Stimulated activated CD8-positive, alpha-beta memory T cell treated with anti-CD3 and anti-CD28 coated beads, Interleukin-15, amount 100 ng/mL, for 4 hours (primary cell): ENCODE measurements around the gene BEGAIN.

ENCODE experiments used
- DNase-seq, 2 donors: peaks; one replicate each; pipeline ENCODE4 v3.0.0-alpha.2; 2020; ENCODE audit warnings: low read depth in 2 of 2

Gene BEGAIN

DNA sequence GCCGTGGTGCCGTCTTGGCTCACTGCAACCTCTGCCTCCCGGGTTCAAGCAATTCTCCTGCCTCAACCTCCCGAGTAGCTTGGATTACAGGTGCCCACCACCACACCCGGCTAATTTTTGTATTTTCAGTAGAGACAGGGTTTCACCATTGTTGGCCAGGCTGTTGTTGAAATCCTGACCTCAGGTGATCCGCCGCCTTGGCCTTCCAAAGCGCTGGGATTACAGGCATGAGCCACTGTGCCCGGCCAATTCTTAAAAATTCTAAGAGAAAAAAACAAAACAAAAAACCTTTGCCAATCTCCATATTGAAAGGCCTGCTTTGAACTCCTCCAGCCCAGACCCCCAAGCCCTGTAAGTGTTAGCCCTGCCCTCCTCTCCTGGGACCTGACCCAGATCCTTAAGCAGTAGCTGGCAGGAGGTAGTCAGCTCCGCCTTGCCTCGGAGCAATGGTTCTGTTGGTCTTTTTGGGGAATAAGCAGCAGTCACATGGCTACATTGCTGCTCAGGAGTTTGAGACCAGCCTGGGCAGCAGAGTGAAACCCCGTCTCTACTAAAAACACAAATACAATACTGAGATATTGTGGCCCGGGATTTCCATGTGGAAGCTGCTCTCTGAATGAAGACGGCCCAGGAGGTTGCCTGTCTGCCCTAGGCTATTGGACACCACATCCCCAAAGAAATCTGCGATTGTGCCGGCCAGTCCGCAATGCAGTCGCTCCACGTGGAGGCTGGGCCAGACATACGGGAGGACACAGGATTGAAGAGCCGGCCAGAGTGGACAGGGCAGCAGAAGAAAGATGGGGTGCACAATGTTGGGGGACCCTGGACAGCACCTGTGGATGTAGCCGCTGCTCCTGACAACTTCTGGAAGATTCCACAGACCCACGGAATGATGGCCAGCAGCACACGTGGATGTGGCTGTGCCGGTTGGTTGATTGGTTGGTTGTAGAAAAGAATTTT is 28.8 kb upstream of the BEGAIN start:
- DNase-seq = no peak

DNA sequence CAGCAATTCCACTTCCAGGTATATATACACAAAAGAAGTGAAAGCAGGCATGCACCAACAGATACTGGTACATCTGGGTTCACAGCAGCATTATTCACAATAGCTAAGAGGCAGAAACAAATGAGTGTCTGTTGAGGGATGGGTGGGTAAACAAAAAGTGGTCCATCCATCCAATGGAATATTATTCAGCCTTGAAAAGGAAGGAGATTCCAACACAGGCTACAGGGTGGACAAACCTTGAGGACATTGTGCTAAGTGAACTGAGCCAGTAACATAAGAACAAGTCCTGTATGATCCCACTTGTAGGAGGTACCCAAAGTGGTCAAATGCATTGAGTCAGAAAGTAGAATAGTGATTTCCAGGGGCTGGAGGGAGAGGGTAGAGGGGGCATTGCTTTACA is 27.6 kb upstream of the BEGAIN start:
- DNase-seq = no peak

DNA sequence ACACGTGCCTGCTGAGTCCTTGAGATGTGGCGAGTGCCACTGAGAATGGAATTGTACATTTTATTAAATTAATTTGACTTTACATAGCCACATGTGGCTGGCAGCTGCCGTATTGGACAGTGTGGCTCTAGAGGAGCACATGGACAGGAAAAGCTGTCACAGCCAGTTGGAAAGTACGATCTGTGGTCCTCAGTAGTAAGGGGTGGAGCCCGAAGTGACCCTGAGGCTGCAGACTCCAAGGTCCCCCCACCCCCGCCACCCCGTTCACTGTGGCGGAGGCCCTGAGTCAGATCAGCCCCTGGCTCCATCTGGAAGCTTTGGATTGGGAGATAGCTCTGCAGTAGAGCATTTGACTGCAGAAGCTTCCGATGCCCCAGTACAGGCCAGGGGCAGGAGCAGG is 25.8 kb upstream of the BEGAIN start:
- DNase-seq = no peak

DNA sequence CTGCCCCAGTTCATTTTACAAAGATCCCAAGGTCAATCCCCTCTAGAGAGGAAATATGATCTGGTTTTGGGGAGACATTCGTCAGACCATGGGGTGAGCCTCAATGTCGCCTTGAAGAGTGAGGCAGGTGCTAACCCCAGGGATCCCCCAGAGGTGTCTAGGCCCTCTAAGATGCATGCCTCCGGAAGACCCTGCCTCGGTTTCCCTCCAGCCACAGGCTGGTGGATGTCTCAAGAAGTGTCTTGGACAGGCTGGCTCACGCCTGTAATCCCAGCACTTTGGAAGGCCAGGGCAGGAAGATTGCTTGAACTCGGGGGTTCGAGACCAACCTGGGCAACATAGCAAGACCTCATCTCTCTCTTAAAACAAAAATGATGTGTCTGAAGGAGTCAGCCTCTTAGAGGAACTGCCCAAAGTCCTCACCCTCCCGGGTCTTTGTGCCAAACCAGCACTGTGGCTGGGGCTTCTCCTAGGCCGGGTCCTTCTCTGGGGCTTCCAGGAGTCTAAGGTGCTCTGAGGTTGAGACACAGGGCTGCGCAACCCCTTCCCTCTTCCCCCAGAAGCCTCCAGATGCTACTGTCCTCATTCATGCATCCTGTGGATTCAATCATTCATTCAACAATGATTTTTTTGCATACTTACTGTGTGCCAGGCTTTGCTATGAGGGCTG is 24.7 kb upstream of the BEGAIN start:
- no peak for DNase-seq

DNA sequence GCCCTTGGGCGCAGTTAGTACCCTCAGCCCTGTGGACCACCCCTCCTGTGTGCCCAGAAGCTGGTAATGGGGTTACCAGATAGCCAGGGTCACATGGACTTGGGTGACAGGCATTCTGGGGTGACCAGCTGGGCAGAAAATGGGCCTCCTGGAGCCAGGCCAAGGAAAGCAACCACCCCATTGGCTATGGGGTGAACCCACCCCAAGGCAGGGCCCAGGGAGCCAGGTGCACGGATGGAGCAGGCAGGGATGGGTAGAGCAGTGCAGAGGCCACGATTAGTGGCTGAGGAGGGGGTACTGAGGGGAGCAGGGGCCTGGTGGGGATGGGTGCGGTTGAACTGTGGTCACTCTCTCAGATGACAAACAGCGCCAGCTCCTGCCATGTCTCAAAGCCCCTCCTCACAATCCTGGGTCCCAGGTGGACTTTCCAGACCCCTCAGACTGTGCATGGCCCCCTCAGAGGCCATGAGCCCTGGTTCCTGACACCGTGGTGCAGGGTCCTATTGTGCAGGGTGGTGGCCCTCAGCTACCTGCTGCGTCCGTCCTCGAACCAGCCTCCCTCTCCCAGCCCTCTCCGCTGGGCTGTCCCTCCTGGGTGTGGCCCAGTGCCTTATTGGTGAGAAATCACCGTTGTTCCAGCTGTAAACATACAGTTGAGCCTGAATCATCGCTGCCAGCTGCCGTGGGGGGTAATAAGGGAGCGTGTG is 23.4 kb upstream of the BEGAIN start:
- DNase-seq = no peak

DNA sequence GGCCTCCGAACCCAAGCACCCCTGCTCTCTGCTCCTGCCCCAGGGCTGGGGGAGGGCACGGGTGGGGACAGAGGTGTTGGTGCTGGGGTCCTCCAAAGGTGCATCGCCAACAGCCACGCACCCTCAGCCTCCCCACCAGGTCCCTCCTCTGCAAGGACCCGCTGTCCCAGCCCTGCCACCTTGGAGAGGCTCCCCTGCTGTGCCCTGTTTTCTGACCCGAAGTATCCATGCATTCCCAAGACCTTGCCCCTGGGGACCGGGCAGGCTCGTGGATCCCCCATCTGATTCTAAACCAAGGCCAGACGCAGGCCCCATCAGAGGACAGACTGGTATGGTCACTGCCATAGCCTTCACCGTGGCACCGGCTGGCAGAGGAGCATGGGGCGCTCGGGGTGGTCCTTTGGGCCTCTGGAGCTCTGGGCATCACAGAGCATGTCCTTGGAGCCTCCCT is 22.7 kb upstream of the BEGAIN start:
- DNase-seq = no peak

DNA sequence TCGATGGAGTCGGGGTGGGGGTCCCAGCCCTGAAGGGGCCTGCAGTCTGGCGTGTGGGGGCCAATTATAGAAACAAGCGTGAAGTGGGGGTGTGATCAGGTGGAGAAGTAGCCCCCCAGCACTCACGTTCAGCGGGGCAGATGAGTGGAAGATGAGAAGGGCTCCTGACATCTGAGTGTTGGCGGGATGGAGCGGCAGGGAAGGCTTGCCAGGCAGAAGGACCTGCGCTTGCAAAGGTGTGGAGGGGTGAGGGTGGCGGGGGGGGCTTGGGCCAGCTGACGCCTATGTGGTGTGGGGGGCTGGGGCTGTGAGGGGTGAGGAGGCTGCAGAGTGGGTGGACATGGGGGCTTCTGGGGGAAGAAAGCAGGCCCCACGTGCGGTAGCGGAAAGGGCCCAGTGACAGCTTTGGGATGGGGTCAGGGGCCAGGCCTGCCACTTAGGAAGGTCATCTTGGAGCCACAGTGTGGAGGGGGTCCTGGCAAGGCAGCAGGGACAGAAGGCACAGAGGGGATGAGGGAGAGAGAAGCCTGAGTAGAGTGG is 22.2 kb upstream of the BEGAIN start:
- no peak for DNase-seq

DNA sequence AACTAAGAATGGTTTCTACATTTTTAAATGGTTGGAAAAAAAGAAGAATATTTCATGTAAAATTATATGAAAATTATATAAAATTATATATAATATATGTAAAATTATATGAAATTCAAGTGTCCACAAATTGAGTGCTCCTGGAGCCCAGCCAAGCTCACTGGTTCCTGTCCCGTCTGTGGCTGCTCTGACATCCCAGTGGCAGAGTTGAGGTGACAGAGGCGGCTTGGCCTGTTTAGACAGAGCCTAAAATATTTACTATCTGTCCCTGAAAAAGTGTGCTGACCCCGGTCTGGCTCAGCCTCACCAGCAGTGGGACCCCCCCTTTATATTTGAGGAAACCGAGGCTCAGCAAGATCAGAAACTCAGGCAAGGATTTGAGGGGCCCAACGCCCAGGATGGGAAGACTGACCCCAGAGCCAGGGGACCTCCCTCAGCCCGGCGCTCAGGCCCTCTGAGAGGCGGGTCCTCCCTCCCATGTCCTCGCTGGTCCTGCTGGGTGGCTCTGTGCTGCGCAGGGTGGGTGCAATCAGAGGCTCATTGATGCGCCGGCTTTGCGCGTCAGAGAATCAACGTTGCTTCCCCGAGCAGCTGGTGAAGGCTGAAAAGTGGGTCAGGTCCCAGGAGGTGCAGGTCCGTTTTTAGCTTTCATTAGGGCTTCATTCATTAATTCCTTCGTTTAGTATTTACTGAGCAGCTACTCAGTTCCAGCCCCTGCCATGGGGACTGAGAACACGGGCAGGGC is 21.5 kb upstream of the BEGAIN start:
- no peak for DNase-seq

DNA sequence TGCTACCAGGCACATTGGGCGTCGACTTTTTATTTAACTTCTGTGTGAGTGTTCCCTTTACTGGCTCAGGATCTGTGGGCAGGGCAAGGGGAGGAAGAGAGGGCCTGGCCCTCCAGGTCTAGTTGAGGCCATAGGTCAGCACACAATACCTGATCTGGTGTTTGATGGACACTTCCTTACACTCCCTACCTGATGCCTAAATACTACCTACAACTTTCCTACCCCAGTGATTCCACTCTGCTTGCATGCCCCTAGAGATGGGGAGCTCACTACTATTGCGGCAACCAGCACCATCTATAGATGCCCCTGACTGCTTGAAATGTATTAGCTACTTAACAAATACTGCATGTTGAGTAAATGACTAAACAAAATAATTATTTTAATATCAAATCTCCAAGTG is 20.8 kb upstream of the BEGAIN start:
- no peak for DNase-seq

DNA sequence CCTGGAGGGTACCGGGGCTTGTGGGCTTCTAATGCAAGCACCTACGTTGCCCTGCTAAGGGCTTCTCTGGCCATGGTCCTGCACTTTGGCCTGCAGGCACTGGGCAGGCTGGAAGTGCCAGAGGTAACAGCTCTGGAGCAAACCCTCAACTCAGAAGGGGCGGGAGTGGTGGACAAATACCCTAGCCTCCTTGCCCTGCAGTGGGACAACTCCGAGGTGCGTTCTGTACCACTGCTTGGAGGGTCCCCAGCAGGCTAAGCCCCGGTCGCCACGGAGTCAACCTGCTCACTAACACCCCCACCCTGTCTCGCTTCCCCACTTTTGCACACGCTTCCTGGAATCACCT is 20.4 kb upstream of the BEGAIN start:
- no peak for DNase-seq

DNA sequence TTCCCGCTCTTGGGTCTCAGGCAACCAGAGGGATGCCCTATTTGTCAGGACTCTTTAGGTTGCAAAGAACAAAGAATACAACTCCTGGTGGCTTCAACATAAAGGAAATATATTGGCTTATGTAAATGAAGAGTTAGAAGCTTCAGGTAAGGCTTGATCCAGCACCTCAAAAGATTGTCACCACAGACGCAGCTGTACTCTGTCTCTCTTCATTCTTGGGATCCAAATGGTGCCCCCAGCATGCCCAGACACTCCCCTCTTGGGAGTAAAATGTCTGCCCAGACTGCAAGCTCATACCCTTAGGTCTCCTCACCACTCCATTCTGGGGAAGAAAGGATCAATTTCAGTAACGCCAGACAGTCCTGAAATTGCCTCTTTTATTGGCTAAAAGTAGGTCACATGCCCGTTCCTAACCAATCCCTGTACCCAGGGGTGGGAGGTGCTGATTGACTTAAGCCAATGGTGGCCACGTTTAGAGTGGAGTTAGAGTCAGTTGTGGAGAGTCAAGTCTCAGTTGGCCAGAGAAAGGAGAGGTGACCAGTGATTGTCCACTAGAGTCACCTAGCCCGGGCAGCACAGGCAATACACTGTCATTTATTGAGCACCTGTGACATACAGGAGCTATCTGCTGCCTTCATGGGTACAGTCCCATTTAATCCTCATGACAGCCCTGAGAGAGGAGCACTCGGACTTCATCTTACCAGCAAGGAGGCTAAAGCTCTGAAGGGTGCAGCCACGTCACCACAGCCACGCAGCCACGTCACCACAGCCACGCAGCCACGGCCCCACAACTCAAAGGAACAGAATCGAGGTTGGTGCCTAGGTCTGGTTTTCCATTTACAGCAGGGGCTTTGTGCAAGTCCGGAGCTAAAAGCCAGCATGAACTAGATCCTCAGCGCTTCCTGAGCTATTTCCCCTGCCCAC is 19.7 kb upstream of the BEGAIN start:
- DNase-seq = no peak

DNA sequence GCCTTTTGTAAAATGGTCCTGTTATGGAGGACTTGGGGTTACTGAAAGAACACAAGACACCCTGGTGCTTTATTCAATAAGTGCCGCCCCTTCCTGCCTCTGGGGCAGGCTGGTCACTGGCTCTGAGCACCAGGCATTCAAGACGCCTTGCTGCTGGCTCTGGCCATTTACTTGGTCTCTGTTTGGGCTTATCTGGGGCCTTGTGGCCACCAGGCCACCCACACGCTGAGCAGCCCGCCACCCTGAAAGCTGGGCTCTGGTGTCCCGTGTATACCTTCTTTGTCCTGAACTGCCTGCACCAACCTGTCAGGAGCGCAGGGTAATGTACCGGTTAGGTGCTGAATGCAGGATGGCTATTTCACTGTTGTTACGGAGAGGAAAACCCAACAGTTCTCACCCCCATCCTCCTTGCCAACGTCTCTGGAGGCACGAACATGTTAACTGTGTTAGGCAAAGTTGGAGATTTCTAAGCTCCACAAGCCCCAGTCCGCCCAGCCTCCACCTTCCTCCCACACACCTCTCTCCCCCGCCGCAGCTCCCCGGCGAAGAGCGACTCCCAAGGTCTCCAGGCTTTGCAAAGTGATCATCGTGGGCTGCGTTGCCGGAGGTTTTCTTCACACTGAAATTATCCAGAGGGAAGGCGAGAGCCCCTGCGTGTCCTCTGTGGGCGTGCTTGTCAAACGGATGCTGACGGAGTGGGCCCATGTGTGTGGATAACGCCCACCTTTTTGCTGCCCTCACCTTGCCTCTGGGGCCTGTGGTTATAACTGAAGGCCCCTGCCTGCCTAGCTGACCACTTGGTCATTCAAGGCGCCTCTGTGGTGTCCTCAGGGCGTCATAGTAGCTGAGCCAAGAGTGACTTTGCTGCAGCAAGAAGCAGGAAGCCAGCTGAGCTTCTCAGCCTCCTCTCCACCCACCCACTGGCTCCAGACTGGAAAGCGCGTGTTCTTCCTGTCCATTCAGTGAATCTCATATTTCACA is 18.8 kb upstream of the BEGAIN start:
- no peak for DNase-seq

DNA sequence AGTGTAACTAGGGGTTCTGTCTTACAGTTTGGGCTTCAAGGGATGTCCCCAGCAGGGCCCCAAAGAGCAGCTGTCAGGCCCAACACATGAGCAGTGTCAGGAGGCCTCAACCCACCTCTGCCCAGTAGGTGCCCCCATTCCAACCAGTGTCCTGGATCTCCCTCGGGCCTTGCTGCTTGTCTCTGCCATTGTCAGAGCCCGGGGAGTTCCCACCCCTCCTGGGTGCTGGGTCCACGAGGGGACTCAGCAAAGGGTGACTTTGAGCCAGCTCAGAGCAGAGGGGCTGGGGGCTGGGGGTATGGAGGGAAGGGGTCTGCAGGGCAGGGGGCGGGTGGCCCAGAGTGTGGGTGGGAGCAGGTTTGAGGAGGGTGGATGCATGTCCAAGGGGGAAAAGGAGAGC is 18.0 kb upstream of the BEGAIN start:
- no peak for DNase-seq

DNA sequence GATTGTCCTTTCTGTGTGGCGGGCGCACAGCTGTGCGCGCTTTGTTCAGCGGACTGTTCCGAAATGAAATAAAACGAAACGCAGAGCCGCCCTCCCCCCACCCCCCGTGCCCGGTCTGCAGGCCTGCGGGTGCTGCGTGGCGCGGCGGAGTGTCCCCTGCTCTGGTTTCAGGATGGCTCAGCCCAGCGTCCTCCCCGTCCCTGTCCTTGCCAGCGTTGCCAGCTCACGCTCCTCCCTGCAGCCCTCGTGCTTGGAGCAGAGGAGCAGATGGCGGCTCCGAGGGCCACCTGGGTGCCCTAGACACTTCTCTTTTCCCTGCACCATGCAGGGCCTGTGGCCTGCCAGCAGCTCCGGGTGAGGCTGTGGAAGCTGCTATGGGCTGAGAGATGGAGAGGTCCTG is 17.5 kb upstream of the BEGAIN start:
- no peak for DNase-seq

DNA sequence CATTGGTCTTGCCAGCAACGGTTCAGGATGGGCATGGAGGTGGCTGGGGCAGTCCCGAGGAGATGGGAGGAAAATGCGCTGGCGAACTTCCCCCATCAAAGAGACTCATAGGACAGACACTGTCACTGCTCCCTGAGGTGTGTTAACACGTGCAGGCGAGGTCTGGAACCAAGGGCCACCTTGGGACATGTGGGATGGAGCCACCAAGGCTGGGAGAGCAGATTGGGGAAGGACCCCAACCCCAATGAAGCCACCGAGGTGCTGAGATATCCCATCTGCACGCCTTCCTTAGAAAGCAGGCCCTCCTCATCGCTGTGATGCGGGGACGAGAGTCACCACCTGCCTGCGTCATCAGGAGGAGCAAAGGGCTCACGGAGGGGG is 16.9 kb upstream of the BEGAIN start:
- no peak for DNase-seq

DNA sequence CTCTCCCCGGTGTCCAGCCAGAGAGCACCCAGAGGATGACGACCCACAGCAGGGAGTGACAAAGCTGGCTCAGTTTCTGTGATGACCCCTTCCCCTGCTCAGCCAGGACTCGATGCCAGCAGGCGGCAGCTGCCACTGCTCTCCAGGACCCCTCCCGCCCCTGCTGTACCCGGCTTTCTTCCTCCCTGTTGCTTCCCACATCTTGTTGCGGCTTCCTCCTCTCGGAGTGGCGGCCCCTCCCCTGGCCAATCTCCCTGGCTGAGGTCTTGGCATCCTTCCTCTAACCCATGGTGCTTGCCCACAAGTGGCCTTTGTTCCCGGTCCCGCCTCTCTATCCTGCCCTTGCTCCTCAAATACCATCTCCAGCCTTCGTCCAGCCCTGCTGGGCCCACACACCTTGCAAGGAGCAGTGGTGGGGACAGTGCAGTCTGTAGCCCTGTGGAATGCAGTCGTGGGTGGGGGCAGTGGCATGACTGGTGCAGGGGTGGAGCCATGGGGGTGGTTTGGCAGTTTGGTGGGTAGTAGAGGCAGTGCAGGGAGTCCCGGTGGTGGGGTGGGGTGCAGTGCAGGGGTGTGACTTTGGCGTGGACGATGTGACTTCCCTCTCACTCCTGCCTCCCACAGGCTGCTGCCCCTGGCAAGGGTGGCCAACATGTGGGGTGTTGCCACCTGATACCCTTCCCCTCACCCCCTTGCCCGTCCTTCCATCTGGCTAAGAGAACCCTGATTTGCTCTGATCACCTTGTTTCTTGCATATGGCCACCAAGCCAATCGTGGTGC is 16.3 kb upstream of the BEGAIN start:
- no peak for DNase-seq

DNA sequence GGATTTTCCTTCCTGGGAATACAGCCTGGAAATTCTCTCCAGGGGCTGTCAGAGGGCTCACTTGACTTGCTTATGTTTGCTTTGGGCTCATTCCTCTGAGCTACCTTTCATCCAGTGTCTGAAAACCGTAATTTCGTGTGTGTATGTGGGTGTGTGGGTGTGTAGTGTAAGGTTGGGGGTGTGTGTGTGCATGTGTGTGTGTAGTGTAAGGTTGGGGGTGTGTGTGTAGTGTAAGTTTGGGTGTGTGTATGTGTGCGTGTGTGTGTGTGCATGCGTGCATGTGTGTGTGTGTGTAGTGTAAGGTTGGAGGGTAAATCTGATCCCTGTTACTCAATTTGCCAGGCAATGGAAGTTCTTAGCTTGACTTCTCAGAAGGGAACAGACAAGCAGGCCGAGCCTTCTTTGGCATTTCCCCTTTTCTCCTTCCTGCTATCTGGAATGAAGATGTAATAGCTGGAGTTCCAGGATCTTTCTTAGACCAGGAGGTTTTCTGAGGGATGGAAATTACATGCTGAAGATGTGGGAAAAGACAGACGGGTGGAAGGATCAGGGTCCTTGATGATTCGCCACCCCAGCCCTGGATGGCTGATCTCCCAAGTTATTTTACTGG is 15.5 kb upstream of the BEGAIN start:
- DNase-seq = no peak

DNA sequence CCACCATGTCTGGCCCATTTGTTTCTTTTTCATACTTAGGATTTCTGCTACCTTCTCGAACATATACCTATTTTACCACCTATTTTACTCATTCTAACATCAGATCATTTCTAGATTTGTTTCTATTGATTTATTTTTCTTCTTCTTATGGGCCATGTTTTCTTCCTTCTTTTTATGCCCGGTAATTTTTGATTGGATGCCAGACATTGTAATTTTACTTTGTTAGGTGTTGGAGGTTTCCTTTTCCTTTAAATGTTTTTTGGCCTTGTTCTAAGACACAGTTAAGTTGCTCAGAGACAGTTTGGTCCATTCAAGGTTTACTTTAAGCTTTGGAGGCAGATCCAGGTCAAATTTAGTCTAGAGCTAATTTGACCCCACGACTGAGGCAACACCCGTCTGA is 14.7 kb upstream of the BEGAIN start:
- no peak for DNase-seq
